D721Med (cell line): ENCODE results near the gene SERGEF.

Source experiments
- DNase-seq: peaks from one replicate; pipeline ENCODE4 v3.0.0; 2011; ENCODE audit warnings: low spot score; ENCODE audit not compliant: insufficient read length
- FAIRE-seq: peaks from 2 replicates; lab custom pipeline; 2011; peaks lifted over from hg19 to GRCh38; lab: Jason Lieb, UNC
- TF ChIP-seq, protein P1 (sequence below): IDR thresholded peaks from 2 replicates; pipeline ENCODE4 v1.5.1; 2012; ENCODE audit warnings: mild to moderate bottlenecking, control low read depth; ENCODE audit not compliant: insufficient read depth; ENCODE audit errors: missing control alignments

The SERGEF gene

DNA sequence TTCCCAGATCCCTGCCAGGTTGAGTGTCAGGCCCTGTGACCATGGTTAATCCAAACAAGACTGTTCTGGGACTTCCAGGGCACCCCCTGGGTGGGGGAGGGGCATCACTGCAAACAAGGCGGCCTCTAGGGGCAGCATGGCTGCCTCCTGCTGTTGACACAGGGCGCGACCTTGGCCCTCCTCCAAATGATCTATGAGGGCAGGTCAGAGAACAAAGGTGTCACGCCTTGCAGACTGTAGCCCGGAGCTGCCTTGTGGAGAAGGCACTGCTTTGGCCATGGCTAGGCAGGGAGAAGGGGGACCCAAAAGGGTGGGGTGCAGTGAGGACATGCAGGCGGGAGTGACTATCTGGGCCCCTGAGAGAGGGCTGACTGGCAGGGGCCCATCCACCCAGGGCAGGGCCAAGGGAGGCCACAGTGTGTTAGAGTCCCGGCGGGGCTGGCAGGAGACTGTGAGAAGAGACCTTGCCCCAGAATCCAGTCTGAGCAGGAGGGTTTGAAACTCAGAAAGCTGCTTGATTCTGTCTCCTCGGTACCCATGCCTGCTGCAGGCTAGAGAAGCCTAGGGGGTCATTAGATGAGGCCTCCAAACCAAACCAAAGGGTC is 242.7 kb downstream of the SERGEF start:
- TF ChIP-seq, protein P1, sequence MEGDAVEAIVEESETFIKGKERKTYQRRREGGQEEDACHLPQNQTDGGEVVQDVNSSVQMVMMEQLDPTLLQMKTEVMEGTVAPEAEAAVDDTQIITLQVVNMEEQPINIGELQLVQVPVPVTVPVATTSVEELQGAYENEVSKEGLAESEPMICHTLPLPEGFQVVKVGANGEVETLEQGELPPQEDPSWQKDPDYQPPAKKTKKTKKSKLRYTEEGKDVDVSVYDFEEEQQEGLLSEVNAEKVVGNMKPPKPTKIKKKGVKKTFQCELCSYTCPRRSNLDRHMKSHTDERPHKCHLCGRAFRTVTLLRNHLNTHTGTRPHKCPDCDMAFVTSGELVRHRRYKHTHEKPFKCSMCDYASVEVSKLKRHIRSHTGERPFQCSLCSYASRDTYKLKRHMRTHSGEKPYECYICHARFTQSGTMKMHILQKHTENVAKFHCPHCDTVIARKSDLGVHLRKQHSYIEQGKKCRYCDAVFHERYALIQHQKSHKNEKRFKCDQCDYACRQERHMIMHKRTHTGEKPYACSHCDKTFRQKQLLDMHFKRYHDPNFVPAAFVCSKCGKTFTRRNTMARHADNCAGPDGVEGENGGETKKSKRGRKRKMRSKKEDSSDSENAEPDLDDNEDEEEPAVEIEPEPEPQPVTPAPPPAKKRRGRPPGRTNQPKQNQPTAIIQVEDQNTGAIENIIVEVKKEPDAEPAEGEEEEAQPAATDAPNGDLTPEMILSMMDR = no peak
- no peak for DNase-seq
- no peak for FAIRE-seq

DNA sequence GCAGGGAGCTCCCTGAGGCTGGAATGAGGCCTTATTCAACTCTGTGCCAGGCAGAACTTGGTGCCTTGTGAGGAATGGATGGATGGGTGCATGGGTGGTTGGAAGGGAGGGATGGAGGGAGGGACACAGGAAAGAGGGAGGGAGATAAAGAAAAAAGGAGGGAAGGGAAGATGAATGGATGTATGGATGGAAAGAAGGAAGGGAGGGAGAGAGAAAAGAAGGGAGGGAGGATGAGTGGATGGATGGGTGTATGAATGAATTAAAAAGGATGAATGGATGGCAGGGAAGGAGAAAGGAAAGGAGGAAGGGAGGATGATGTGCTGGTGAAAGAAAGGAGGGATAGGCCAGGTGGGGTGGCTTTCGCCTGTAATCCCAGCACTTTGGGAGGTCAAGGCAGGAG is 243.6 kb downstream of the SERGEF start:
- TF ChIP-seq, protein P1 = no peak
- DNase-seq = no peak
- no peak for FAIRE-seq

DNA sequence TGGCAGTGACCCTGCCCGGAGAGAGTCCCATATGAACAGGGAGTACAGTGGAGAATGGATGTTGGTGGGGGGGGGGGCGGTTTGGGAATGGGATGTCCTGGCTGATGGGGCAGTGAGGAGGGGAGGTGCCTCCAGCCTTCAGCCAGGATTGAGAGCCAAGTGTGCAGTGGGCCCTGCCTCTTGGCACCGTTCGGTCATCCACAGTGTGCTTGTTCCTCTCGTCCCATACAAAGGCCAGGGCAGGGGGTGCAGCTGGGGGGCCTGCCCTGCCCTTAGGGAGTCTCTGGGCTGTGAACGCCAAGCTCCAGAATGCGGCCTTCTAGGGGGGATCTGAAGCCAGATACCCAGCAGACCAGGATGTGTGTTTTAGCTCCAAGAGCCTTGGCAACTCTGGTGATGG is 244.3 kb downstream of the SERGEF start:
- FAIRE-seq = no peak
- TF ChIP-seq, protein P1 = no peak
- no peak for DNase-seq

DNA sequence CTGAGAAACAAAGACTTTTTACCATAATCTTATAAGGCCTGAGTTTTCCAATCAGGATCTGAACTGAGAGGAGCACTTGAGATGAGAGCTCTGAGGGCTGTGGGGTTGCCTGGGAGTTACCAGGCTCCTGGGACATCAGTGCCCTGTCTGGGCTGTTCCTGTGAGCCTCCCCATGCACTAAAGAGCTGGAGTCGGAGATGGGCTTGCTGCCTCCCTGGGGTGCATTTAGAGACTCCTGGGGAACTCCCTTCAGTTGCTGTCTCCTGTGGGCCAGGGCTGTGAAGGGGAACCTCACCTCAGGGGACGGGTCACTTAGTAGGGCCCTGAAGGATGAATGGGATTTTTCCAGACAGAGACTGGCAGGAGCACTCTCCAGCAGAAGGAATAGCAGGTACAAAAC is 244.9 kb downstream of the SERGEF start:
- FAIRE-seq = no peak

DNA sequence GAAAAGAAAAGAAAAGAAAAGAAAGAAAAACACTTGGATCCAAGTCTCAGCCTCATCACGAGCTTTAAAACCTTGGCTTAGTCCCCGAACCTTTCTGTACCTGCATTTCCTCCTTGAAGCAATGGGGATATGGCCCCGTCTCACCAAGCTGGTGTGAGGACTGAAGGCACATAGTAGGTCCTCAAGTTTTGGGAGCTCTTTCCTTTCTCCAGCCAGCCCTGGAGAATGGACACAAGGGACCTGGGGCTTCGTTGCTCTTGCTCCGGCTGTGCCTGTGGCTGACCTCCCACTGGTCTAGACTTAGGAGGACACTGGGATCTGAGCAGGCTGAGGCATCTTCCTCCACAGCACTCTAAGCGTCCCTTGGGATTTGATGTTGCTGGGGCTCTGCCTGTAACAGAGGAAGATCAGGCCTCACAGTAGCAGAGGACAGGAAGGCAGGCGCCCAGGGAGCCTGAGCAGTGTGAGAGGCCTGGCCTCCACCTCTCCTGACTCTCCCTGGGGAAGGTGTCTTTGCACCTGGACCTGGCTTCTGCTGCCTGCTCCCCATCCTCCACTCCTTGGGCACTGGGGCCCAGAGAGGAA is 245.5 kb downstream of the SERGEF start:
- TF ChIP-seq, protein P1 = no peak
- no peak for DNase-seq
- FAIRE-seq = no peak

More for the DNA sequence above, 244.9 kb downstream of the SERGEF start:
- TF ChIP-seq, protein P1 = no peak
- DNase-seq = no peak

DNA sequence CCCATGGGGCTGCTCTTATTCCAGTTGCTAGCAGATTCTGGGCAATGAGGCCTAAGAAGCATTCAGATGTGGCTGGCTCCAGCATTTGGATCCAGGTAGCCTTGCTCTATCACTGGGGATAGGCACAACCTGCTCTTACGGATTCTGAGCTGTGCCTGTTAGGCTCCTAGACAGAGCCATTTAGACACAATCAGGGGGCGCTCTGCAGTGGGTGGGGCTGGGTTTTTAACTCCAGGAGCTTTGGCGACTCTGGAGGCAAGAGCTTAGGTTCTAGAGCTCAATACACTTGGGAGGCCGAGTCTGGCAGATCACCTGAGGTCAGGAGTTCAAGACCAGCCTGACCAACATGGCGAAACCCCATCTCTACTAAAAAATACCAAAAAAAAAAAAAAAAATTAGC is 246.3 kb downstream of the SERGEF start:
- TF ChIP-seq, protein P1 = no peak
- no peak for FAIRE-seq
- no peak for DNase-seq

DNA sequence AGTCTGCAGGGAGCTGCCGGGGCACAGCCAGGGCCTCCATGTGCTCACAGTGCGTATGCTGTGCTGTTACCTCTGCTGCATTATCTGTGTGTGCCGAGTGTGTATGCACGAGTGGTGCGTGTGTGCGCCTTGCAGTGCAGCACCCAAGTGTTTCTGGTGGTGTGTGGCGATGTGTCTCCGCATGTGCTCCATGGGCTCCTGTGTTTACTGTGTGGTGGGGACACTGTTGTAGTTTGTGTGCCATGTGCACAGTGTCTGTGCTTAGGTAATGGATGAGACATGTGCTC is 246.8 kb downstream of the SERGEF start:
- TF ChIP-seq, protein P1 = no peak
- DNase-seq = no peak
- FAIRE-seq = no peak
